Activated CD4-positive, alpha-beta memory T cell treated with anti-CD3 and anti-CD28 coated beads, Interleukin-2, amount 10 ng/mL, durations not matched to agents 7 days and 5 days (primary cell): ENCODE measurements around the gene ITPK1. TPM values are rescaled to one million over a fixed set of nuclear protein-coding genes. Genes with fewer than 3 reads are reported as not detected.

Experiments used
- CTCF ChIA-PET: fragments of 350-600 bp; sonication (Branson Sonifier 250); formaldehyde crosslinking; loops from one replicate; lab custom pipeline; 2021; ENCODE audit warnings: antibody characterized with exemption, inconsistent platforms; lab: Charles Lee
- POLR2A ChIA-PET: fragments of 350-600 bp; sonication (Branson Sonifier 250); formaldehyde crosslinking; loops from one replicate; lab custom pipeline; 2021; ENCODE audit warnings: antibody characterized with exemption; lab: Charles Lee
- DNase-seq: peaks from one replicate; pipeline ENCODE4 v3.0.0-alpha.2; 2020
- H3K27ac Mint-ChIP-seq: one replicate; pipeline ENCODE4 v1.8.0; 2021; ENCODE audit warnings: mild to moderate bottlenecking, mixed read lengths
- H3K27me3 Mint-ChIP-seq: one replicate; pipeline ENCODE4 v1.8.0; 2021; ENCODE audit warnings: mixed read lengths
- H3K36me3 Mint-ChIP-seq: one replicate; pipeline ENCODE4 v1.8.0; 2021; ENCODE audit warnings: low read depth, mixed read lengths
- H3K4me1 Mint-ChIP-seq: one replicate; pipeline ENCODE4 v1.8.0; 2021; ENCODE audit warnings: mixed read lengths
- H3K4me3 Mint-ChIP-seq: one replicate; pipeline ENCODE4 v1.8.0; 2021; ENCODE audit warnings: mild to moderate bottlenecking, mixed read lengths
- H3K9me3 Mint-ChIP-seq: one replicate; pipeline ENCODE4 v1.8.0; 2021; ENCODE audit warnings: mixed read lengths
- total RNA-seq, 2 experiments: library from RNA; stranded (reverse); gene quantifications; one replicate each; pipeline ENCODE4 v1.2.3, GENCODE V29; 2021

The ITPK1 gene
- total RNA-seq, 2 experiments from 2014 or later = 59.3 to 62.3 TPM

GRCh38 chr14:92929689-92930608 lies 185.8 kb downstream of the ITPK1 start:
- no peak overlapping the region for H3K4me3 Mint-ChIP-seq
- H3K27ac Mint-ChIP-seq = no peak overlapping the region
- ChIA-PET POLR2A (interaction anchor here (0.7 kb wide), 1 partner anchor 408 kb away, joined by 3 read pairs; no protein-coding TSS in a partner anchor), CTCF (no interaction called here)
- no peaks in the 10 kb centered on the region for H3K36me3 Mint-ChIP-seq
- peaks cover 5% of the 10 kb centered on the region for H3K27me3 Mint-ChIP-seq
- H3K4me1 Mint-ChIP-seq = no peaks in the 10 kb centered on the region
- DNase-seq = no peak
- no peaks in the 10 kb centered on the region for H3K9me3 Mint-ChIP-seq

- peaks cover 10% of the 10 kb centered on the region for H3K27me3 Mint-ChIP-seq
- ChIA-PET POLR2A (interaction anchor here (0.7 kb wide), 1 partner anchor 409 kb away, joined by 3 read pairs; no protein-coding TSS in a partner anchor), CTCF (no interaction called here)
- no peak overlapping the region for H3K4me3 Mint-ChIP-seq
- H3K27ac Mint-ChIP-seq = no peak overlapping the region
- DNase-seq = no peak
- no peaks in the 10 kb centered on the region for H3K4me1 Mint-ChIP-seq
- H3K9me3 Mint-ChIP-seq = no peaks in the 10 kb centered on the region
- no peaks in the 10 kb centered on the region for H3K36me3 Mint-ChIP-seq
Observed at GRCh38 chr14:92928961-92929688, 186.6 kb downstream of the ITPK1 start.

DNA sequence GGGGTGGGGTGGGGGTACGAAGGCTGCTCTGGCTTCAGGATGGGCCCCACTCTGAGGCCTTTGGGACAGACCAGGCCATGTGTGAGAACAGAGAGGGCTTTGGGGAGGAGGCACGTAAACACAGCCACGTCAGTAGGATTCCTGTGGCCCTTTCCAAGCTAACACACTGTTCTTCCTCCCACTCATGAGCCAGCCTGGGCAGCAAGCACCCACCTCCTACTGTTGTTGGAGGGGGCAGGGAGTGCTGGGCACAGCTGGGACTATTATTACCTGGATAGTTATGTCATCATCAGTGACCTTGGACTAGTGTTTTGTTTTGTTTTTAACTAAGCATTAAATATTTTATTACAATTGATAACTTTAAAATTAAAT lies 187.5 kb downstream of the ITPK1 start:
- ChIA-PET POLR2A (no interaction called here), CTCF (no interaction called here)
- Mint-ChIP-seq H3K27ac (no peak overlapping the region), H3K27me3 (peaks cover 12% of the 10 kb centered on the region), H3K4me1 (no peaks in the 10 kb centered on the region), H3K9me3 (no peaks in the 10 kb centered on the region), H3K36me3 (no peaks in the 10 kb centered on the region), H3K4me3 (no peak overlapping the region)
- no peak for DNase-seq

- ChIA-PET POLR2A (no interaction called here), CTCF (no interaction called here)
- Mint-ChIP-seq H3K27ac (no peak overlapping the region), H3K4me1 (peaks cover under 1% of the 10 kb centered on the region), H3K27me3 (peaks cover 13% of the 10 kb centered on the region), H3K9me3 (no peaks in the 10 kb centered on the region), H3K4me3 (no peak overlapping the region), H3K36me3 (no peaks in the 10 kb centered on the region)
- DNase-seq = no peak
Observed at GRCh38 chr14:92927349-92928257, 188.1 kb downstream of the ITPK1 start.

DNA sequence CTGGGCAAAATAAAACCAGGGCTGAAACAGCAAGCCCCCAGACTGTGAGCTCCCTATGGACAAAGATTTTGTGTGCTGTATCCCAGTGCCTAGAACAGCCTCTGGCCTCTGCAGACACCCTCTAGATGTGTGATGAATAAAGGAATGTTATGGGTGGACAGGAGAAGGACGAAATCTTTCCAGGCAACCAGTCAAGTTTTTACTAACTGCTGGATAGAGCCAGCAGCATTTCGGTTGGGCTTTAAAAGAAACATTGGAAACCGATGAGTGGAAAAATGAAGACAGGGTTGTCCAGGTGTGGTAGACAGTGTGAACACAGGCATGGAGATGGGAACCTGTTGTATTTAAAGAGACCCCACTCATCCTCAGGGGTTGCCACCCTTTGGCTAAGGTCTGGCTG lies 188.8 kb downstream of the ITPK1 start:
- ChIA-PET CTCF (no interaction called here), POLR2A (no interaction called here)
- Mint-ChIP-seq H3K4me3 (no peak overlapping the region), H3K4me1 (peaks cover 3% of the 10 kb centered on the region), H3K27me3 (peaks cover 17% of the 10 kb centered on the region), H3K27ac (no peak overlapping the region), H3K9me3 (no peaks in the 10 kb centered on the region), H3K36me3 (no peaks in the 10 kb centered on the region)
- DNase-seq = no peak

- Mint-ChIP-seq H3K27ac (no peak overlapping the region), H3K9me3 (no peaks in the 10 kb centered on the region), H3K27me3 (peaks cover 20% of the 10 kb centered on the region), H3K4me3 (no peak overlapping the region), H3K4me1 (peaks cover 3% of the 10 kb centered on the region), H3K36me3 (no peaks in the 10 kb centered on the region)
- ChIA-PET POLR2A (no interaction called here), CTCF (no interaction called here)
- no peak for DNase-seq
Observed at GRCh38 chr14:92926180-92926845, 189.4 kb downstream of the ITPK1 start.

- Mint-ChIP-seq H3K9me3 (no peaks in the 10 kb centered on the region), H3K4me1 (peaks cover 3% of the 10 kb centered on the region), H3K27me3 (peaks cover 20% of the 10 kb centered on the region), H3K36me3 (no peaks in the 10 kb centered on the region), H3K27ac (no peak overlapping the region), H3K4me3 (no peak overlapping the region)
- POLR2A ChIA-PET = no interaction called here
- no peak for DNase-seq
- CTCF ChIA-PET = no interaction called here
Observed at GRCh38 chr14:92925446-92925845, 190.3 kb downstream of the ITPK1 start.

DNA sequence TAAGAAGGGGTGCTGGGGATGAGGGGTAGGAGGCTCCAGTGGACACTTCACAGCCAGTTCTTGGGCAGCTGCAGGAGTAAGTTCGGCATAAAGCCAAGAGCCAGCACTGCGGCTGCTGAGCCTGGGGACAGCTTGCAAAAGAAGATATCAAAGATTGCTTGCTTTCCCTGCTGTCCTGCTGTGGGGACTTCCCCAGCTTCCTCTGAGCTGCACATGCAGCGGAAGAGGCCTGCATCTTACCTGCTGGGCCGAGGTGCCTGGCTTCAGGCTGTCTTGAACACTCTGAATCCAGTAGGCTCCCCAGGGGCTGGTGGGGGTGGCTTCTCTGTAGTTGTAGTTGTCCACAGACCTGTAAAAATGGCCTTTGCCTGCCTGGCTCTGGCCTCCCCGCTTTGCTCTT lies 191.5 kb downstream of the ITPK1 start:
- Mint-ChIP-seq H3K27ac (no peak overlapping the region), H3K4me3 (no peak overlapping the region), H3K36me3 (no peaks in the 10 kb centered on the region), H3K9me3 (no peaks in the 10 kb centered on the region), H3K4me1 (peaks cover 3% of the 10 kb centered on the region), H3K27me3 (peaks cover 20% of the 10 kb centered on the region)
- no peak for DNase-seq
- ChIA-PET CTCF (no interaction called here), POLR2A (no interaction called here)

GRCh38 chr14:92923744-92924103 lies 192.0 kb downstream of the ITPK1 start:
- POLR2A ChIA-PET = no interaction called here
- CTCF ChIA-PET = no interaction called here
- Mint-ChIP-seq H3K27ac (no peak overlapping the region), H3K4me3 (no peak overlapping the region), H3K27me3 (peaks cover 20% of the 10 kb centered on the region), H3K9me3 (no peaks in the 10 kb centered on the region), H3K4me1 (peaks cover 3% of the 10 kb centered on the region), H3K36me3 (no peaks in the 10 kb centered on the region)
- no peak for DNase-seq

GRCh38 chr14:92922883-92923743 lies 192.6 kb downstream of the ITPK1 start, which contains the start of gene CHGA:
CHGA (plus strand) TSS chr14:92923150; CDS start chr14:92923360, 210 bp downstream.
- ChIA-PET CTCF (no interaction called here), POLR2A (no interaction called here)
- peaks cover 3% of the 10 kb centered on the region for H3K4me1 Mint-ChIP-seq
- H3K4me3 Mint-ChIP-seq = no peak within 1 kb of the TSS
- no peaks in the 10 kb centered on the region for H3K9me3 Mint-ChIP-seq
- no peak within 1 kb of the TSS for H3K27ac Mint-ChIP-seq
- peak; percentile 55 for DNase-seq
- no peaks in the 10 kb centered on the region for H3K36me3 Mint-ChIP-seq
- H3K27me3 Mint-ChIP-seq = peaks cover 20% of the 10 kb centered on the region

GRCh38 chr14:92922155-92922735 lies 193.5 kb downstream of the ITPK1 start:
- H3K9me3 Mint-ChIP-seq = no peaks in the 10 kb centered on the region
- ChIA-PET CTCF (no interaction called here), POLR2A (no interaction called here)
- H3K36me3 Mint-ChIP-seq = no peaks in the 10 kb centered on the region
- H3K4me3 Mint-ChIP-seq = no peak overlapping the region
- peaks cover 20% of the 10 kb centered on the region for H3K27me3 Mint-ChIP-seq
- no peak for DNase-seq
- no peak overlapping the region for H3K27ac Mint-ChIP-seq
- H3K4me1 Mint-ChIP-seq = peaks cover 3% of the 10 kb centered on the region
